ENCODE data around the gene CENPO. TPM values are rescaled to one million over a fixed set of nuclear protein-coding genes. Genes with fewer than 3 reads are reported as not detected.

The CENPO gene
- total RNA-seq, 1 donor from 2014 or later, result 12.5 TPM

- DNase-seq (ENCODE audit: low read depth in 2 of 2), result no peak
These were observed 44.8 kb downstream of the CENPO start for GRCh38 chr2:24837996-24838513.

GRCh38 chr2:24838541-24838940 is 45.3 kb downstream of the CENPO start:
- DNase-seq (ENCODE audit: low read depth in 2 of 2), result no peak

- no peak for DNase-seq (ENCODE audit: low read depth in 2 of 2)
These were observed 46.5 kb downstream of the CENPO start for GRCh38 chr2:24839729-24840128.

GRCh38 chr2:24840164-24840869 is 47.1 kb downstream of the CENPO start:
- DNase-seq (ENCODE audit: low read depth in 2 of 2), result no peak

- no peak for DNase-seq (ENCODE audit: low read depth in 2 of 2)
These were observed 48.0 kb downstream of the CENPO start for GRCh38 chr2:24840962-24841945.

GRCh38 chr2:24842081-24843050 is 49.1 kb downstream of the CENPO start:
- DNase-seq (ENCODE audit: low read depth in 2 of 2), result no peak

- no peak for DNase-seq (ENCODE audit: low read depth in 2 of 2)
These were observed 50.2 kb downstream of the CENPO start for GRCh38 chr2:24843330-24843860.

GRCh38 chr2:24844023-24844685 is 50.9 kb downstream of the CENPO start:
- no peak for DNase-seq (ENCODE audit: low read depth in 2 of 2)

GRCh38 chr2:24845691-24846090 is 52.5 kb downstream of the CENPO start:
- DNase-seq (ENCODE audit: low read depth in 2 of 2), result no peak

GRCh38 chr2:24850944-24851343 is 57.7 kb downstream of the CENPO start:
- DNase-seq (ENCODE audit: low read depth in 2 of 2), result no peak

- DNase-seq (ENCODE audit: low read depth in 2 of 2), result no peak
These were observed 58.8 kb downstream of the CENPO start for GRCh38 chr2:24852026-24852425.

- no peak for DNase-seq (ENCODE audit: low read depth in 2 of 2)
These were observed 59.3 kb downstream of the CENPO start for GRCh38 chr2:24852431-24853020.

- no peak for DNase-seq (ENCODE audit: low read depth in 2 of 2)
These were observed 59.8 kb downstream of the CENPO start for GRCh38 chr2:24853046-24853445.

- DNase-seq (ENCODE audit: low read depth in 2 of 2), result no peak
These were observed 60.8 kb downstream of the CENPO start for GRCh38 chr2:24853996-24854395.

- DNase-seq (ENCODE audit: low read depth in 2 of 2), result no peak
These were observed 61.9 kb downstream of the CENPO start for GRCh38 chr2:24855022-24855622.

GRCh38 chr2:24855726-24856125 is 62.5 kb downstream of the CENPO start:
- no peak for DNase-seq (ENCODE audit: low read depth in 2 of 2)

GRCh38 chr2:24856791-24857211 is 63.6 kb downstream of the CENPO start:
- no peak for DNase-seq (ENCODE audit: low read depth in 2 of 2)

GRCh38 chr2:24857746-24858145 is 64.5 kb downstream of the CENPO start:
- DNase-seq (ENCODE audit: low read depth in 2 of 2), result no peak

- no peak for DNase-seq (ENCODE audit: low read depth in 2 of 2)
These were observed 65.8 kb downstream of the CENPO start for GRCh38 chr2:24858996-24859395.

Measured in dermis microvascular lymphatic vessel endothelial cell (primary cell).